NCI-H2171 (cell line): ENCODE results near the gene PIP5K1C.

ENCODE experiments used
- DNase-seq: peaks from one replicate; lab custom pipeline; 2025; lab: John Stamatoyannopoulos, UW

PIP5K1C gene

GRCh38 chr19:3626473-3627350 lies 73.6 kb downstream of the PIP5K1C start, which contains the start of gene CACTIN:
Gene CACTIN, minus strand, starts transcription at chr19:3626790. Its CDS starts 28 bp downstream, at chr19:3626762.
- DNase-seq = peak; percentile 99

GRCh38 chr19:3625996-3626472 lies 74.2 kb downstream of the PIP5K1C start:
- no peak for DNase-seq

GRCh38 chr19:3623716-3624115 lies 76.6 kb downstream of the PIP5K1C start:
- DNase-seq = no peak

GRCh38 chr19:3622224-3622623 lies 78.0 kb downstream of the PIP5K1C start:
- no peak for DNase-seq

DNA sequence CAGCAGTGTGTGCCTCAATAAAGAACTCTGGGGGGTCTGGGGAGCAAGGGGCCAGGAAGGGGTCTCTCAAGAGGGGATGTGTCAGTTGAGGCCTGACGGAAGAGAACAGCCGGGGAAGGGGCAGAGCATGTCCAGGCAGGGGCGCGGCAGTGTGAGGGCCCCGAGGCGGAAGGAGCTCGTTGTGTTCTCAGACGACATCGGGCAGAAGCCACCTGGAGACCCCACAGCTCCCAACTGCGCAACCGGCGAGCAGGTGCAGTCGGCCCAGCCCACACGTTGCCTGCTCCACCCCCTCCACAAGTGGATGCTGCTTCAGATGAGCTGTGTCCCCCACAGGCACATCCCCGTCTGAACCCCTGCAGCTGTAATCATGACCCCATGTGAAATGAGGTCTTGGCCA lies 78.6 kb downstream of the PIP5K1C start:
- no peak for DNase-seq

GRCh38 chr19:3620817-3621547 lies 79.3 kb downstream of the PIP5K1C start:
- no peak for DNase-seq

GRCh38 chr19:3620145-3620816 lies 80.0 kb downstream of the PIP5K1C start:
- DNase-seq = no peak

DNA sequence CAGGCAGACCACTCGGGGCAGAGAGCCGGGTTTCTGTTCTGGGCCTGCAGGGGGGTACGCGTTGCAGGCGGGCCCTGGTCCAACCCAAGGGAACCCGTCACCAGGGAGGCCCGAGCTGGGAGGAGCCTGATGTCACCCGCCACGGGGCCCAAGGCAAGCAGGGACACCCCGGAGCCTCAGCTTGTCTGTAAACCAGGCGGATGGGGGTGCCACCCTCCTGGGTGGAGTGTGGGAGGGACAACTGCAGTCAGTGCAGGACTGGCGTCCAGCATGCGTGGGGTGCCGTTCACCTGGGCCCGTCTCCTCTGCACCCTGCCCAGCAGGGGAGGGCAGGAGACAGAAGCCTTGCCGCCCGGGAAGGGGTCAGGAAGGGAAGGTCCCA lies 80.6 kb downstream of the PIP5K1C start:
- DNase-seq = no peak

- no peak for DNase-seq
These were observed 81.2 kb downstream of the PIP5K1C start for GRCh38 chr19:3618811-3619630.

- DNase-seq = no peak
These were observed 82.0 kb downstream of the PIP5K1C start for GRCh38 chr19:3618144-3618810.

DNA sequence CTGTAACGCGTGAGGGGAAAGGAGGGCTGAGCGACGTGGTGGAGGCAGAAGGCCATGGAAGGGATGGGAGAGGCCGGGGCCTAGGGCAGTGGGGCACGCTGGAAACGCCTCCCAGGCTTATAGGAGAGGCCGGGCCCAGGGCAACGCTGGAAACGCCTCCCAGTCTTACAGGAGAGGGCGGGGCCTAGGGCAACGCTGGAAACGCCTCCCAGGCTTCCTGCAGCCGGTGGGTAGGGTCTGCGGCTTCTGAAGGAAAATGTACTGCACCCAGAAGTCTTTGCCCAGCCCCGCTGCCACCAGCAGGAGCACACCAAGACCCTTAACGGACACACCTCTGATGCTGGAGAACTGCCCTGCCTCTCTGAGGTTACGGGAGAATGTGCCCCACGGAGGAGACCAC lies 82.8 kb downstream of the PIP5K1C start:
- DNase-seq = no peak

- no peak for DNase-seq
These were observed 84.6 kb downstream of the PIP5K1C start for GRCh38 chr19:3615524-3616135.

DNA sequence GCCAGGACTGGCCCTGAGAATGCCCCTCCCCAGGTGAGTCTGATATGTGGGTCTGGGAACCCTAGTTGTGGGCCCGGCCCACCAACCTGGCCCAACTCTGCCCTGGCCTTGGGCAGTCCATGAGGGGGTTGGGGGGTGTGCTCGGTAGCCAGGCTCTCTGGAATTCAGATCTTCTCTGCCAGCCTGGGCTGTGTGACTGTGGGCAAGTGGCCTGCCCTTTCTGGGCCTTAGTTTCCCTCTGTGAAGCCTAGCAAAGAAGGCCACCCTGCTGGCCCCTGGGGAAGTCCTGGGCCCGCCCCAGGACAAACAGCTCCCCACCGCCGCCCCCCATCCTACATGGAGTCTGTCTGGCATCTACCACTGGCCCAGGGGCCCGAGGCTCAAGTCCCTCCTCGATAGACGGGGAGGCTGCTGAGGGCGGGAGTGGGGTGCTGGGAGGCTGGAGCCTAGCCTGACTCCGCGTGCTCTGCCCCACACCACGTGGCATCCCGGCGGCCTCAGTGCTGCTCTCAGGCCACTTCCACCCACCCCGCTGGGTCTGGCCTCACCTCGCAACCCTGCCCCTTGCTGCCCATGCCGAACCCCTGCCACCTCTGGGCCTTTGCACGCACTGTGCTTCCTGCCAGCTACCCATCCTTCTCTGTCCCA lies 85.3 kb downstream of the PIP5K1C start:
- DNase-seq = no peak

- DNase-seq = no peak
These were observed 86.2 kb downstream of the PIP5K1C start for GRCh38 chr19:3613818-3614661.

DNA sequence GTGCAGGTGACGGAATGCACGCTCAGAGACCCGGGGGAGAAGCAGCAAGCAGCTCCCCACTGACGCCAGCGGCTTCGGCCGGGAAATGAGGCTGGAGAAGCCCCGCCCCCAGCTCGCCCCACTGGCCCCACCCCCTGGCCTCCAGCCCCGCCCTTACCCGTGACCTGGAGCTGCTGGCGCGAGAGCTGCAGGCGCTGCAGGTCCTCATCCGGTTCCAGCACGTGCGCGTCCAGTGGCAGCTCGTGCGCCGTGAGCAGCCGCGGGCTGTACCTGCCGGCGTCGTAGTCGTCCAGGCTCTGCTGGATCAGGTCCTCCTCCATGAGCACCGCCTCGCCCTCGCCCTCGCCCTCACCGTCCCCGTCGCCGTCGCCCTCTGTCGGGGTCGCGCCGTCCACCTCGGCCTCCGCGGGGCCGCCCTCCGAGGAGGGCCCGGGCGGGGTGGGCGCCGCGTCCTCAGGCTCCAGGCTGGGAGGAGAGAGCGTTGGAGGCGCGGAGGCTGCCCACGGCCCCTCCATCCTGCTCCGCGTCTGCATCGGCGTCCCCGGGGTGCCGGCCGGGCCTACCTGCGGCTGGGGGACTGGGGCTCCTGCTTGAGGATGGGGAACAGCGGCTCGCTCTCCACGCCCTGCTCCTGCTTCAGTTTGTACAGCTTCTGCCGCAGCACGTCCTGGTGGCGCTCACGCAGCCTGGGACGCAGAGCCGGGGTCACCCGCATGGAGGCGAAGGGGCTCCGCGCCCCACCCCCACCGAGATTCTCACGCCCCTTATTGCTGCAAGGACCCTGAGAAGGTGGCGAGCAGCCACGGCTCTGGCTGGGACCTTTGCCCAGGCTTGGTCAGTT lies 87.1 kb downstream of the PIP5K1C start:
- no peak for DNase-seq

GRCh38 chr19:3612330-3612729 lies 87.9 kb downstream of the PIP5K1C start:
- DNase-seq = no peak

GRCh38 chr19:3611841-3612240 lies 88.4 kb downstream of the PIP5K1C start:
- no peak for DNase-seq
